GM21825 (cell line): ENCODE data around the gene CZIB.
"Not testable (repeated sequence)": the region's sequence is repeated elsewhere in the genome, so short reads cannot be mapped to it uniquely, and the experiment has no call there.

Source experiments
- ATAC-seq: cut with Tn5 transposase; IDR thresholded peaks from one replicate; pipeline ENCODE4 v1.9.1; 2021; ENCODE audit warnings: mild to moderate bottlenecking, moderate library complexity; ENCODE audit not compliant: unreplicated experiment

CZIB gene

GRCh38 chr1:53238197-53239155, 18.0 kb upstream of the CZIB start, which contains the start of gene MAGOH:
Gene MAGOH (minus strand): TSS chr1:53238518. CDS start chr1:53238448, 70 bp downstream.
- peak; percentile 97 for ATAC-seq

- ATAC-seq: no peak
These were observed 17.2 kb upstream of the CZIB start for GRCh38 chr1:53237638-53238037.

- no peak for ATAC-seq
These were observed 490 bp upstream of the CZIB start for GRCh38 chr1:53220962-53221286.

DNA sequence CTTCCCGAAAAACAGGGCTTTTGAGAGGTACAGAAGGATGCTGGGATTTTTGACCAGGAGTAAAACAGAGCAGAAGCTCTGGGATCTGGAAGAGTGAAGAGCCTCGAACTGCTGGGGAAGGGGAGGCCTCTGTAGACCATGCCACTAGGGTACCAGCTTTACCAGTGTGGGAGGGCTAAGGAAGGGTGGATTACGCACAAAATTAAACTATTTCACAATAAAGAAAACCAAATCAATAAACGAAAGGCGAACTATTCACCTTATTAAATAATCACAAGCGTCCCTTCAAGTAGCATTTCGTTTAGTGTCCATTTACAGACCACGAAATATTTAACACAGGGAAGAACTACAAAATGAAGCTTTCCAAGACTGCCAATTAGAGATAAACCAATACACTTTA, 723 bp downstream of the CZIB start:
- ATAC-seq: no peak

DNA sequence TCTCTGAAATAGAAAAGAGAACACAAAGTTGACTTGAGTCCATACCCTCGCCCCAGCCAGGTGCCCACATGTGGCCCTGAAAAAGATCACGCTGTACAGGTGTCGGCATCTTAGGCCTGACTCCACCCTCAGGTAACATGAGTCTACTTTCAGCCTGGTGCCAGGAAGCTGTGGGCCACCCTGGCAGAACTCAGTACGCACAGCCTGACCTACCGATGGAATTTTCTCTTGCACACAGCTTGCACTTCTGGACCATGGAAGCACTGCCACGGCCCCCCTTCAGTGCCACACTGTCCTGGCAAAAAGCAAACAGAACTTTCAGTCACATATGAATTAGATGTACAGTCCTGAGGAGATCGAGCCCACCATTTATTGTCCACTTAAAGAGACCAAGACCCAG, 2.2 kb downstream of the CZIB start:
- no peak for ATAC-seq

GRCh38 chr1:53214376-53214940, 6.0 kb downstream of the CZIB start:
- ATAC-seq: no peak

DNA sequence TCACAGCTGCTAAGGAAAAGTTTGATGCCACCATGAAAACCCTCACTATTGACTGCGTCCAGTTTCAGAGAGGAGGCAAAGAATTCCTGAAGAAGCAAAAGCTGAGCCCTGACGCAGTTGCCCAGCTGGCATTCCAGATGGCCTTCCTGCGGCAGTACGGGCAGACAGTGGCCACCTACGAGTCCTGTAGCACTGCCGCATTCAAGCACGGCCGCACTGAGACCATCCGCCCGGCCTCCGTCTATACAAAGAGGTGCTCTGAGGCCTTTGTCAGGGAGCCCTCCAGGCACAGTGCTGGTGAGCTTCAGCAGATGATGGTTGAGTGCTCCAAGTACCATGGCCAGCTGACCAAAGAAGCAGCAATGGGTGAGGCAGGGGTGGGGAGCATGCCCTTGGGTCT, 9.5 kb downstream of the CZIB start:
- ATAC-seq: no peak

DNA sequence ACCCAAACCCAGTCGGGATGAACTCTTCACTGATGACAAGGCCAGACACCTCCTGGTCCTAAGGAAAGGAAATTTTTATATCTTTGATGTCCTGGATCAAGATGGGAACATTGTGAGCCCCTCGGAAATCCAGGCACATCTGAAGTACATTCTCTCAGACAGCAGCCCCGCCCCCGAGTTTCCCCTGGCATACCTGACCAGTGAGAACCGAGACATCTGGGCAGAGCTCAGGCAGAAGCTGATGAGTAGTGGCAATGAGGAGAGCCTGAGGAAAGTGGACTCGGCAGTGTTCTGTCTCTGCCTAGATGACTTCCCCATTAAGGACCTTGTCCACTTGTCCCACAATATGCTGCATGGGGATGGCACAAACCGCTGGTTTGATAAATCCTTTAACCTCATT, 10.1 kb downstream of the CZIB start:
- no peak for ATAC-seq

- no peak for ATAC-seq
These were observed 12.7 kb downstream of the CZIB start for GRCh38 chr1:53207726-53208125.

DNA sequence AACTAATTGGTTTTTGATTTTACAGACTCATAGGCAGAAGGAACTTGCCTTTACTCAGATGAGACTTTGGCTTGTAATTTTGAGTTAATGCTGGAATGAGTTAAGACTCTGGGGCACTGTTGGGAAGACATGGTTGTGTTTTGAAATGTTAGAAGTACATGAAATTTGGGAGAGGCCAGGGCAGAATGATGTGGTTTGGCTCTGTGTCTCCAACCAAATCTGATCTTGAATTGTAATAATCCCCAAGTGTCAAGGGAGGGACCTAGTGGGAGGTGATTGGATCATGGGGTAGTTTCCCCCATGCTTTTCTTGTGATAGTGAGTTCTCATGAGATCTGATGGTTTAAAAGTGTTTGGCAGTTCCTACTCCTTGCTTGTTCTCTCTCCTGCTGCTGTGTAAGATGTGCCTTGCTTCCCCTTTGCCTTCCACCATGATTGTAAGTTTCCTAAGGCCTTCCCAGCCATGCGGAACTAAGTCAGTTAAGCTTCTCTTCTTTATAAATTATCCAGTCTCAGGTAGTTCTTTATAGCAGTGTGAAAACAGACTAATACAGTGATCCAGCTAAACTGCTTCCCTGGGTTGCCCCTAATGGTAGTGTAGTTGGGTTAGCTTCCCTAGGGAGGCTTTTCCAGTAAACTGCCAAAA, 13.6 kb downstream of the CZIB start:
- ATAC-seq: no peak

DNA sequence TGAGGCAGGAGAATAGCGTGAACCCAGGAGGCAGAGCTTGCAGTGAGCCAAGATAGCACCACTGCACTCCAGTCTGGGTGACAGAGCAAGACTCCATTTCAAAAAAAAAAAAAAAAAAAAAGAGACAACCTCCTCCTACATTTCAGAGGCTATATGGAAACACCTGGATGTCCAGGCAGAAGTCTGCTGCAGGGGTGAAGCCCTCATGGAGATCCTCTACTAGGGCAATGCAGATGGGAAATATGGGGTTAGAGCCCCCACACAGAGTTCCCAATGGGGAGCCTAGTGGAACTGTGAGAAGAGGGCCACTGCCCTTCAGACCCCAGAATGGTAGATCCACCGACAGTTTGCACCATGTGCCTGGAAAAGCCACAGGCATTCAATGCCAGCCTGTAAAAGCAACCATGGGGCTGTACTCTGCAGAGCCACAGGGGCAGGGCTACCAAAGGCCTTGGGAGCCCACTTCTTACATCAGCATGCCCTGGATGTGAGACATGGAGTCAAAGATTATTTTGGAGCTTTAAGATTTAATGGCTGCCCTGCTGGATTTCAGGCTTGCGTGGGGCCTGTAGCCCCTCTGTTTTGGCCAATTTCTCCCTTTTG, 14.2 kb downstream of the CZIB start:
- not testable (repeated sequence) for ATAC-seq

DNA sequence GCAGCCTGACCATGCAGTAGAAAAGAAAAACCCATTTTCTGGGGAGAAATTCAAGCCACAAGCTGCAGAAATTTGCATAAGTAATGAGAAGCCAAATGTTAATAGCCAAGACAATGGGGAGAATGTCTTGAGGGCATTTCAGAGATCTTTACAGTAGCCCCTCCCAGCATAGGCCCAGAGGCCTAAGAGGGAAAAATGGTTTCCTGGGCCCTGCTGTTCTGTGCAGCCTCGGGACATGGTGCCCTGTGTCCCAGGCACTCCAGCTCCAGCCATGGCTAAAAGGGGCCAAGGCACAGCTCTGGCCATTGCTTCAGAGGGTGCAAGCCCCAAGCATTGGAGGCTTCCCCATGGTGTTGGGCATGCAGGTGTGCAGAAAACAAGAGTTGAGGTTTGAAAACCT, 14.9 kb downstream of the CZIB start:
- ATAC-seq: not testable (repeated sequence)

DNA sequence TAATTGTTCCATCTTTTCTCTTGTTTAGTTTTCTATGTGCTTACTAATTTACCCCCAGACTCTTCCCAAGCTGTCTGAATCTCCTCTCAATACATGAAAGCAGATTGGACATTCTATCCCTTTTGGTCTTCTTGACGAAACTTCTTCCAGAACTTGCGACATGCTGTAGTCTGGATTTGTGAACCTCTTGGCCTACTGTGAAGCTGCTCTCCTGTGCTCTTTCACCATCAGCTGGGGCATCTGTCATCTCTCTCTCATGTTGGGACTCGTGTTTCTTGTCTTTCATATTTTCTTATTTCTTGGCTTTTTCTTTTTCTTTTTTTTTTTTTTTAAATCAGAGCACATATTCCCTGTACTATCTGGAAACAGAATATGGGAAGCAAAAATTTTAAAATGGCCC, 17.0 kb downstream of the CZIB start:
- ATAC-seq: no peak

DNA sequence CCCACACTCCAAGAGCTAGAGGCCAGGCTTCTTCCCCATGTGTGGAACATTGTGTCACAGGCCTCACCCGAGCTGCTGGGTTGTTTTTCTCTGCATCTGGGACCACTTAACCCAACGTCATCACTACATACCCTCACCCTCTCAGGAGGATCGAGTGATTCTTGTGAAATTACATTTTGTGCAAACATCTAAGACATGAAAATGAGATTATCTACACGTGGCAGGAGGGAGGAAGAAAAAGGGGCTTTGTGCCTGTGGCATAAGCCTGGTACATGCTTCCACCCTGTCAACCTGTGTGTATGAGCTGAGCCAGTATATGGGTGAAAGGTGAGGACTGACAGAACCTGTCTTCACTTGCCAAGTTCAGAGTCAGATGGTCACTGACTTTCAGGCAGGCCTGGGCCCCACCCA, 22.2 kb downstream of the CZIB start:
- no peak for ATAC-seq

DNA sequence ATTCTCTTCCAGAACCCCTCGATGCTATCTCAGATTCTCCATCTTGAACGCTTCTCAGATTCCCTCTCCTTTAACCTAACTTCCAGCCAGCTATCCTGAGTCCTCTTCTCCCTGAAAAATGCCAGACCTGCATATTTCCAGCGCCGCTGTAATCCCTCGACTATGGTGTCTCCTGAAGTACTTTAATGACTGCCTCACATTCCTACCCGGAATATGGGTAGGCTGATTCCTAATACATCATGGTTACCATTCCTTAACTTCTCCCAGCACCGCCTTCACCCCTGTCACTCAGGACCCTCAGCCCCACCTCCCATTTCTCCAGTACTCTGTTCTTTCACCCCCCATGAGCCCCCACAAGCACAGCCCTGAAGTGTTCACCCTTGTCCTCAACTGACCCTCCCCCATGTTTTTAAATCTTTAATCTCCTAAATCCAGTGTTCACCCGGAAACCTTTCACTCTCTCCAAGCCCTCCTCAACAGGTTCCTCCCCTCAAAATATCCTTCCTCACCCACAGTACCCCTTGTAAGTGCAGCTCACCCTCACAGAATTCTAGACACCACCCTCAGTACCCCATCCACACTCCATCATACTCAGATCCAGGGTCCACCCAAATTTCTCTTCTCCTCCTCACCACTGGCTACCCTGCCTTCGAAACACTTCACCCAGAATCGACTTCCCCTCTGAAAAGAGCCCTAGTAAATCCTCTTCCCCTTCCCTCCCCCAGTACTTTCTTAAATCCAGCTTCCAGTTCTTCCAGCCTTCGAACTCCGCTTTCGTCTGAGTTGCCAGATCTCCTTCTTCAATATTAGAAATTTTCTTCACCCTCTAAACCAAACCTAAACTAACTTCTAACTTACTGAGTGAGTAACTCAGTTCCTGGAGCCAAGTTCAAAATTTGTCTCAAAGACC, 22.9 kb downstream of the CZIB start:
- no peak for ATAC-seq

DNA sequence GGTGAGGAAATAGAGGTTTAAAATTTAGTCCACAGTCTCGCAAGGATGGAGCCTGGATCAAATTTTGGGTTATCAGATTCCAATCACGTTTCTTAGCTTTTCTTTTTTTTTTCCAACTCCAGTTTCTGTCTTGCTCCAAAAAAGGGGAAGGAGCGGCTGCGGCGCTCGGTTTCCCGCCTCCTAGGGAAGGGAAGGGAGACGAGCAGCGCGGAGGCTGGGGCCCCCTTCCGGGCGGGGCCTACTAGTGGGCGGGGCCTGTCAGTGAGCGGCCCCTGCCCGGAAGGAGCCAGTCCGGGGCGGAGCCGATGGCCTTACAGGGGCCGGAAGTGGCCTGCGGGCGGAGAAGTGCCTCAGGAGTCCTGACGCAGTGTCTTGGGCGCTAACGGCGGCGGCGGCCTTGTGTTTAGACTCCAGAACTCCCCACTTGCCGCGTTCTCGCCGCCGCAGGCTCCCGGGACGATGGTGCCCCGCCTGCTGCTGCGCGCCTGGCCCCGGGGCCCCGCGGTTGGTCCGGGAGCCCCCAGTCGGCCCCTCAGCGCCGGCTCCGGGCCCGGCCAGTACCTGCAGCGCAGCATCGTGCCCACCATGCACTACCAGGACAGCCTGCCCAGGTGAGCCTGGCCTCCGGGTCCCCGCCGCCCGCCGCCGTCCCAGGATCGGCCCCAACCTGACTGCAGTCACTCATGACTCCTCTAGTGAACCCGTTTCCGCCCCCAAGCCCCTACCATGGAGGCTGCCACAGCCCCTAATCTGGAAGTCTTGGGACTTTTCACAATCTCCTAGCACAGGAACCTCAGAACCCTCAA, 23.7 kb downstream of the CZIB start, which contains the start of gene CPT2:
TSS of gene CPT2 (plus strand) at position 340 of the 806 bp plus-strand sequence. CDS start at position 460, 120 bp downstream.
- peak; percentile 99 for ATAC-seq

DNA sequence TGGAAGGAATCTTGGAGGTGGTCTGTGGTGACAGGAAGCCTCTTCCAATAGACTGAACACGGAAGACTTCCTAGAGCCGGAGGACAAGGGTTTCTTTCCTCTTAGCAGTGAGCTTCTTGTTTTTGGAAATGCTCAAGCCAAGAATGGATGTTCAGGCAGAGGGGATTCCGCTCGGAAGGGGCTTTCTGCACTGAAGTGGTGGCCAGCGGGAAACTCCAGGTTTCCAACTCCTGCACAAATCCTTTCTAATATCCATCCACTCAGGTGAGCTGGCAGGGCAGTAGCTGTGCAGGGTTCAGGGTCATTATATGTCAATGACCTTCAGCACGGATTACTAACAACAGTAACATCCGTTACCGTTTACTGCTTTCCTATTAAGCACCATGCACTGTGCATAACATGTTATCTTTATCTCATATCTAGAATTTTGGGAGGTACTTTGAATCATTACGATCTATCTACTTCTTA, 24.4 kb downstream of the CZIB start:
- peak; percentile 18 for ATAC-seq

- no peak for ATAC-seq
These were observed 25.0 kb downstream of the CZIB start for GRCh38 chr1:53195246-53196016.

- no peak for ATAC-seq
These were observed 30.2 kb downstream of the CZIB start for GRCh38 chr1:53190210-53190611.
